H9 (cell line): ENCODE results near the gene TMED6. TPM values are rescaled to one million over a fixed set of nuclear protein-coding genes. Genes with fewer than 3 reads are reported as not detected.
A peak's percentile ranks its signal among the peaks of the same experiment; 100 is the strongest.

Experiments
- DNase-seq: peaks from one replicate; pipeline ENCODE4 v3.0.0-alpha.2; 2017
- H2AFZ ChIP-seq: one replicate; pipeline ENCODE4 v1.6.1; 2013; ENCODE audit warnings: mild to moderate bottlenecking, low read length, control low read depth, moderate library complexity
- H2AK5ac ChIP-seq: 2 replicates; pipeline ENCODE4 v1.6.1; 2013; ENCODE audit warnings: low read length, control low read depth, mixed read lengths; ENCODE audit not compliant: insufficient read length
- H2BK120ac ChIP-seq: one replicate; pipeline ENCODE4 v1.6.1; 2013; ENCODE audit warnings: low read depth, mild to moderate bottlenecking, low read length, control low read depth, inconsistent platforms; ENCODE audit not compliant: poor library complexity, severe bottlenecking
- H2BK12ac ChIP-seq: 2 replicates; pipeline ENCODE4 v1.6.1; 2013; ENCODE audit warnings: low read length, control low read depth, mixed read lengths, low read depth; ENCODE audit not compliant: insufficient read length
- H2BK15ac ChIP-seq: 2 replicates; pipeline ENCODE4 v1.6.1; 2013; ENCODE audit warnings: low read depth, low read length, control low read depth
- H2BK20ac ChIP-seq: one replicate; pipeline ENCODE4 v1.6.1; 2013; ENCODE audit warnings: low read depth, mild to moderate bottlenecking, low read length, control low read depth, inconsistent platforms; ENCODE audit not compliant: poor library complexity, severe bottlenecking
- H2BK5ac ChIP-seq: 2 replicates; pipeline ENCODE4 v1.6.1; 2013; ENCODE audit warnings: low read length, control low read depth, mixed read lengths; ENCODE audit not compliant: insufficient read length
- H3K14ac ChIP-seq: 2 replicates; pipeline ENCODE4 v1.6.1; 2013; ENCODE audit warnings: low read length, control low read depth; ENCODE audit not compliant: insufficient read depth
- H3K18ac ChIP-seq: 2 replicates; pipeline ENCODE4 v1.6.1; 2013; ENCODE audit warnings: low read depth, mild to moderate bottlenecking, mixed read lengths, low read length, control low read depth; ENCODE audit not compliant: insufficient read length
- H3K23ac ChIP-seq: 2 replicates; pipeline ENCODE4 v1.6.1; 2013; ENCODE audit warnings: low read length, control low read depth, mixed read lengths, low read depth; ENCODE audit not compliant: insufficient read length
- H3K23me2 ChIP-seq: 2 replicates; pipeline ENCODE4 v1.6.1; 2013; ENCODE audit warnings: low read depth, mild to moderate bottlenecking, mixed read lengths, low read length, control low read depth; ENCODE audit not compliant: insufficient read length, poor library complexity, severe bottlenecking
- H3K27ac ChIP-seq: 2 replicates; pipeline ENCODE4 v1.5.1; 2013; ENCODE audit warnings: low read length, control low read depth, mixed read lengths, low read depth; ENCODE audit not compliant: insufficient read length
- H3K27me3 ChIP-seq: 2 replicates; pipeline ENCODE4 v1.6.1; 2013; ENCODE audit warnings: low read length, control low read depth, inconsistent platforms; ENCODE audit not compliant: insufficient read depth
- H3K4ac ChIP-seq: 2 replicates; pipeline ENCODE4 v1.6.1; 2013; ENCODE audit warnings: low read depth, mild to moderate bottlenecking, control low read depth, inconsistent platforms, low read length, moderate library complexity
- H3K4me1 ChIP-seq: 2 replicates; pipeline ENCODE4 v1.6.1; 2013; ENCODE audit warnings: low read length, control low read depth, inconsistent platforms; ENCODE audit not compliant: insufficient read depth
- H3K4me2 ChIP-seq: 2 replicates; pipeline ENCODE4 v1.6.1; 2013; ENCODE audit warnings: low read length, control low read depth, mixed read lengths; ENCODE audit not compliant: insufficient read length, insufficient read depth
- H3K56ac ChIP-seq: 2 replicates; pipeline ENCODE4 v1.6.1; 2013; ENCODE audit warnings: low read depth, mild to moderate bottlenecking, mixed read lengths, low read length, control low read depth; ENCODE audit not compliant: insufficient read length
- H3K79me1 ChIP-seq: 2 replicates; pipeline ENCODE4 v1.6.1; 2013; ENCODE audit warnings: low read depth, mild to moderate bottlenecking, moderate library complexity, low read length, control low read depth, inconsistent platforms; ENCODE audit not compliant: insufficient read depth, poor library complexity, severe bottlenecking
- H3K79me2 ChIP-seq: 2 replicates; pipeline ENCODE4 v1.6.1; 2013; ENCODE audit warnings: low read length, control low read depth, inconsistent platforms; ENCODE audit not compliant: insufficient read depth
- H3K9ac ChIP-seq: 2 replicates; pipeline ENCODE4 v1.6.1; 2013; ENCODE audit warnings: low read length, control low read depth, mixed read lengths; ENCODE audit not compliant: insufficient read length; ENCODE audit errors: extremely low read depth
- H3K9me3 ChIP-seq: one replicate; pipeline ENCODE4 v1.6.1; 2013; ENCODE audit warnings: low read depth, low read length, inconsistent platforms; ENCODE audit not compliant: control insufficient read depth
- H3T11ph ChIP-seq: one replicate; pipeline ENCODE4 v1.6.1; 2013; ENCODE audit warnings: mild to moderate bottlenecking, low read length, control low read depth, inconsistent platforms
- H4K20me1 ChIP-seq: one replicate; pipeline ENCODE4 v1.6.1; 2013; ENCODE audit not compliant: control insufficient read depth, insufficient read length, insufficient read depth
- H4K5ac ChIP-seq: 2 replicates; pipeline ENCODE4 v1.6.1; 2013; ENCODE audit warnings: low read depth, mild to moderate bottlenecking, mixed read lengths, low read length, control low read depth; ENCODE audit not compliant: insufficient read length
- H4K8ac ChIP-seq: replicated peaks from 2 replicates; pipeline ENCODE4 v1.6.1; 2013; ENCODE audit warnings: low read length, control low read depth, mixed read lengths, low read depth; ENCODE audit not compliant: insufficient read length
- H4K91ac ChIP-seq: 2 replicates; pipeline ENCODE4 v1.6.1; 2013; ENCODE audit warnings: low read depth, mild to moderate bottlenecking, moderate library complexity, mixed read lengths, low read length, control low read depth; ENCODE audit not compliant: insufficient read length
- H3K27ac Mint-ChIP-seq, 3 experiments: 2 replicates in 2 of 3; 3 replicates in 1 of 3; pipeline ENCODE4 v1.8.0; 2020 to 2021; ENCODE audit warnings: mixed read lengths in 3 of 3, mild to moderate bottlenecking in 1 of 3, moderate library complexity in 1 of 3
- H3K27me3 Mint-ChIP-seq: 2 replicates; pipeline ENCODE4 v1.8.0; 2021; ENCODE audit warnings: low read depth, mild to moderate bottlenecking, moderate library complexity, mixed read lengths
- H3K36me3 Mint-ChIP-seq, 3 experiments: 2 replicates in 2 of 3; 3 replicates in 1 of 3; pipeline ENCODE4 v1.8.0; 2020 to 2021; ENCODE audit warnings: low read depth in 3 of 3, mixed read lengths in 3 of 3; ENCODE audit not compliant: insufficient read depth in 1 of 3
- H3K4me1 Mint-ChIP-seq, 2 experiments: 2 replicates each; pipeline ENCODE4 v1.8.0; 2020; ENCODE audit warnings: mixed read lengths in 2 of 2
- H3K4me3 Mint-ChIP-seq, 2 experiments: 2 replicates in 1 of 2; 3 replicates in 1 of 2; pipeline ENCODE4 v1.8.0; 2020 to 2021; ENCODE audit warnings: mild to moderate bottlenecking in 2 of 2, mixed read lengths in 2 of 2, moderate library complexity in 1 of 2
- H3K9me3 Mint-ChIP-seq, 2 experiments: 2 replicates in 1 of 2; 3 replicates in 1 of 2; pipeline ENCODE4 v1.8.0; 2020; ENCODE audit warnings: mild to moderate bottlenecking in 2 of 2, mixed read lengths in 2 of 2, moderate library complexity in 1 of 2
- CTCF ChIP-seq: fragments of 200-600 bp; sonication (generic); conservative IDR thresholded peaks from 3 replicates; pipeline ENCODE4 v1.8.0; 2021; ENCODE audit warnings: antibody characterized with exemption, mild to moderate bottlenecking
- WGBS: extraction: QIAGEN DNeasy Blood & Tissue Kit; methylation state at CpG from one replicate; pipeline ENCODE4 v1.1.7; 2013; ENCODE audit warnings: missing lambda C conversion rate, low lambda C conversion rate, mixed read lengths; ENCODE audit not compliant: insufficient read length; ENCODE audit errors: extremely low coverage; 5-methylcytosine and 5-hydroxymethylcytosine counted together
- total RNA-seq: library from RNA; stranded (reverse); gene quantifications from 2 replicates; pipeline ENCODE4 v1.2.1, GENCODE V29; 2021

Gene TMED6
- total RNA-seq, 1 experiment from 2014 or later, result 0.31 TPM

DNA sequence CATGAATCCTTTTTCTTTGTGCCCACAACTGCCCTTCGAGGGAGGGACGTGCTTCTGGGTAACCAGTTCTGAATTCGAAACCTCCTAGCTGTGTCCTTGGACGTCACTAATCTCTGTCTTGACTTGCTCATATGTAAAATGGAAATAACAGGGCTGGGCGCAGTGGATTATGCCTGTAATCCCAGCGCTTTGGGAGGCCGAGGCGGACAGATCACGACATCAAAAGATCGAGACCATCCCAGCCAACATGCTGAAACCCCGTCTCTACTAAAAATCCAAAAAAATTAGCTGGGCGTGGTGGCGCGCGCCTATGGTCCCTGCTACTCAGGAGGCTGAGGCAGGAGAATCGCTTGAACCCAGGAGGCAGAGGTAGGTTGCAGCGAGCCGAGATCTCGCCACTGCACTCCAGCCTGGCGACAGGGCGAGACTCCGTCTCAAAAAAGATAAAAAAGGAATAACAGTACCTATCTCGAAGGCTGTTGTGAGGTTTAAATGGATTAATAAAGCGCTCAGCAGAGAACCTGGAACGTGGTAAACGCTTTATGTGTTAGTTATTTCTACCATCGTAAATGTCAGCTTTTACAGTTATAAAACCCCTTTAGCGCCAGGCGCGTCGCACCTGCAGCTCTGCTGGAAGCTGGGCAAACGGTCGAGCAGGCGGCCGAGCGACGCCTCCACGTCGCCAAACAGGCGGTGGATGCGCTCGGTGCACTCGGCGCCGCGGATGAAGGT is 12.9 kb downstream of the TMED6 start:
- no peak overlapping the region for H3K56ac ChIP-seq
- no peak overlapping the region for H3K27ac ChIP-seq
- no peak overlapping the region for H4K5ac ChIP-seq
- no peak overlapping the region for H4K91ac ChIP-seq
- H2BK12ac ChIP-seq, result no peak overlapping the region
- H3K79me2 ChIP-seq, result peaks cover 5% of the 10 kb centered on the region; the same call in 1 of the 2 replicates
- Mint-ChIP-seq H3K4me3 (peak overlapping the region; percentile 92 to 98), H3K27me3 (no peaks in the 10 kb centered on the region), H3K36me3 (peaks cover 31 to 69% (median 58%) of the 10 kb centered on the region in 3 experiments; a peak in 6 of 7 replicates), H3K27ac (peak overlapping the region; percentile 54 to 97 (median 94); a peak in 6 of 7 replicates), H3K9me3 (no peaks in the 10 kb centered on the region), H3K4me1 (peaks cover 16 to 20% of the 10 kb centered on the region in 2 experiments)
- H2BK20ac ChIP-seq, result no peak overlapping the region
- H3K4me2 ChIP-seq, result peak overlapping the region; percentile 77
- no peak for TF ChIP-seq CTCF
- peaks cover 7% of the 10 kb centered on the region for H3K23me2 ChIP-seq
- no peaks in the 10 kb centered on the region for H4K20me1 ChIP-seq
- no peak overlapping the region for H2AK5ac ChIP-seq
- no peaks in the 10 kb centered on the region for H3K27me3 ChIP-seq
- H2BK15ac ChIP-seq, result no peak overlapping the region
- peak overlapping the region; percentile 74 for H3K18ac ChIP-seq
- peak overlapping the region; percentile 90 for H3K9ac ChIP-seq
- no peak overlapping the region for H2BK120ac ChIP-seq
- no peaks in the 10 kb centered on the region for H3K9me3 ChIP-seq
- H3K23ac ChIP-seq, result no peak overlapping the region
- H4K8ac ChIP-seq, result no peak overlapping the region
- no peak overlapping the region for H3T11ph ChIP-seq
- peaks cover 16% of the 10 kb centered on the region for H3K79me1 ChIP-seq
- no peak overlapping the region for H2AFZ ChIP-seq
- peak overlapping the region; percentile 88; the same call in 1 of the 2 replicates for H3K14ac ChIP-seq
- WGBS, result no CpG with 5 or more reads among the region's 46 CpGs
- no peak overlapping the region for H3K4ac ChIP-seq
- no peak for DNase-seq
- H2BK5ac ChIP-seq, result no peak overlapping the region
- no peaks in the 10 kb centered on the region for H3K4me1 ChIP-seq
